Skeletal muscle cell (primary cell): ENCODE results near the gene LYPD4.
"Not testable (repeated sequence)": the region's sequence is repeated elsewhere in the genome, so short reads cannot be mapped to it uniquely, and the experiment has no call there.

Experiments
- DNase-seq: peaks from one replicate; pipeline ENCODE4 v3.0.0-alpha.2; 2010; ENCODE audit warnings: low read depth
- H3K4me3 ChIP-seq: 2 replicates; pipeline ENCODE4 v1.5.1; 2011; ENCODE audit warnings: low read depth, mild to moderate bottlenecking, control low read depth, low read length, moderate library complexity

The LYPD4 gene

GRCh38 chr19:41876847-41877832 is 32.7 kb upstream of the LYPD4 start, which contains the start of gene CD79A:
CD79A (plus strand) TSS chr19:41877279; CDS start chr19:41877305, 26 bp downstream.
- no peak within 1 kb of the TSS for H3K4me3 ChIP-seq
- no peak for DNase-seq

- DNase-seq, H3K4me3 ChIP-seq: not testable (repeated sequence)
These were observed 31.5 kb upstream of the LYPD4 start for GRCh38 chr19:41875973-41876372.

DNA sequence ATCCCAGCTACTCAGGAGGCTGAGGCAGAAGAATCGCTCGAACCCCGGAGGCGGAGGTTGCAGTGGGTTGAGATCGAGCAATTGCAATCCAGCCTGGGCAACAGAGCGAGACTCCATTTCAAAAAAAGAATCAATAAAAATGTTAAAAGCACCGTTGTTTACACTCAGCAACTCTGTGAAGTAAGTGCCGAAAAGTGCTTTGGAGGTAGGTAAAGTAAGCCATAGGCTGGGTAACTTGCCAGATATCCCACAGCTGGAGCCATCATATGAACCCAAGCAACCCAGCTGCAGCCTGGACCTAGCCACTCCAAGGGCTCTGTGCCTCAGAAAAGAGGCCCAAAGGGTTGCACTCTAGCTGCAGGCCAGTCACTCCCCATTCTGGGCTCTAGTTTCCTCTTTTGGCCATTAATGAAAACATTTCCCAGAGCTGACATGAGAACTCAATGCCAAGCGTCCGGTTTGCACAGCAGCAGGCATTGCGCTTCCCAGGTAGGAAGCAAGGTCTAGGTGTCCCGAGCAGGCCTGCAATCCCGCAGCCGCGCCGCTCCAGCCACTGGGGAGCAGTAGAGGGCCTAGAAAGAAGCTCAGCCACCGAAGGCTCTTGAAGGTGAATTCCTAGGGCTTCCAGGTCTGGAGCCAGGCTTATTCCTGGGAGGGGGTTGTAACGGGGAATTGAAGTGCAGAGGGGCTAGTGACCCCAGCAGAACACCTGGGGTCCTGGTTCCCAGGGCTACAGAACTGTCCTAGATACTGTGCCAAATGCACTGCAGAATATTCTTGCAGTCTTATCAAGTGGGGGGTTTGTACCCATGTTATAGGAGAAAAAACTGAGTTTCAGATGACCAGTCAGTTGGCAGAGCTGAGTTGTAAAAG is 28.5 kb upstream of the LYPD4 start:
- no peak for DNase-seq

DNA sequence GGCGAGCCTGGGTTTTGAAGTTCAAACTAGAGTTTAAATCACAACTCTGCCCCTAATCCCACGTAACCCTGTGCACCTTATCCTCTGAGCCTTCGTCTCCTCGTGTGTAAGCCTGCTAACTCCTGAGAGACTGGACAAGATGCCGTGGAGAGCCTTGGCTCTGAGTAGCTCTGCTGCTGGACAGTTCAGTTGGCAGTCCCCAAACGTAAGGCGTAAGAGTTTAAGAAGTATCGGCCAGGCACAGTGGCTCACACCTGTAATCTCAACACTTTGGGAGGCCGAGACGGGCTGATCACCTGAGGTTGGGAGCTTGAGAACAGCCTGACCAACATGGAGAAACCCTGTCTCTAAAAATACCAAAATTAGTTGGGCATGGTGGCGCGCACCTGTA is 27.9 kb upstream of the LYPD4 start:
- no peak for DNase-seq
- no peak overlapping the region for H3K4me3 ChIP-seq

More for the DNA sequence above, 28.5 kb upstream of the LYPD4 start:
- H3K4me3 ChIP-seq, result no peak overlapping the region

DNA sequence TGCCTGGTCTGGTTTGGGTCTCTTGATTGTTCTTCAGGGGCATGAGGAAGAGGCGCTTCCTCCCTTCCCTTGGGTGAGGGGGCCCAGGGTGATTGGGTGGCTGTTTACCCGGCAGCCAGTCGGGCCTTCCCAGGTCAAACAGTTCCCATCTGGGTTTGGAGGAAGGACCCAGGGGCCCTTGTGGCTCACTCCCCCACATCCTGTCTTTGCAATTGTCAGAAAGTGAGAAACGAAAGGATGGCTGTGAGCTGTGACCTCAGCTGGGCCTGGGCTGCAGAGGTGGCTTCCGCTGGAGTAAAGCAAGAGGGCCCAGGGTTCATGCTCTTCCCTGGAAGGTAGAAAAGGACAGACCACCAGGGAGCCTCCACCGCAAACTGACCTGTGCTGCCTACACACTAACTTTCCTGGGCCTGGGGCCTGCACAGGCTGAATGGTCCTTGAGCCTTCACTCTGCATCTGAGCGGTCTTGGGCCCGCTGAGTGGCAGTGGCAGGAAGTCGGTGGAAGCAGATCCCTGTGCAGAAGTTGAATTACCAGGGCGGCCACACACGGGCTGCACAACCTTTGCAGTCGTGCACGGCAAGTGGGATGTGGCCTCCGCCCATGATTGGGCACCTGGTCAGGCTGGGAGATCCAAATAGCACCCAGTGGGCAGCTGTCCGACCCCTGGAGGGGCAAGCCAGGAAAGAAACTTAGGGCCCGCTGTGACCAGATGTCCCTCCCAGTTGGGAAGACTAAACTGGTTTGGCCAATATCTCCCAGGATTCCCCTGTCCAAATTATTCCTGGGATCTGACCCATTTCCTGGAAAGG is 27.3 kb upstream of the LYPD4 start:
- DNase-seq, result no peak
- no peak overlapping the region for H3K4me3 ChIP-seq

DNA sequence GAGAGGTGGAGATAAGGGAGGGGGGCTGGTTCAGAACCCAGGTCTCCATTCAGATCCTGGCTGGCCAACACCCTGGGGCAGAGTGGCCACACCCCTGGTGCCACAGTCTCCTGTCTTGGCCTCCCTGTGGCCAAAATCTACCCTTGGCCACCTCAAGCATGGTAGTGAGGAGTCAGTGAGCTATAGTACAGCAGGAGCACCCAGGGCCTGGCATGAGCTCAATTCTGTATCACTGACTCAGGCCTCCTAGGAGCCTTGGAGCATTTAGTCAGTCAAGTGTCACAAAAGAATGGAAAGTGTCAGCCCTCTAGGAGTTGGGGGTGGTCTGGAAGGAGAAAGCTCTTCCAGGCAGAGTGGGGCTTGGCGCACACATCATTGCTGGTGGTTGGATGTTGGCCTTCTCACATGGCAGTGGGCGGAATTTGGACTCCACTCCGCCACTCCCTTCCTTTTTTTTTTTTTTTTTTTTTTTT is 26.0 kb upstream of the LYPD4 start:
- no peak for DNase-seq

GRCh38 chr19:41869374-41869955 is 25.0 kb upstream of the LYPD4 start:
- no peak for DNase-seq
- no peak overlapping the region for H3K4me3 ChIP-seq

More for the DNA sequence above, 26.0 kb upstream of the LYPD4 start:
- H3K4me3 ChIP-seq, result no peak overlapping the region

DNA sequence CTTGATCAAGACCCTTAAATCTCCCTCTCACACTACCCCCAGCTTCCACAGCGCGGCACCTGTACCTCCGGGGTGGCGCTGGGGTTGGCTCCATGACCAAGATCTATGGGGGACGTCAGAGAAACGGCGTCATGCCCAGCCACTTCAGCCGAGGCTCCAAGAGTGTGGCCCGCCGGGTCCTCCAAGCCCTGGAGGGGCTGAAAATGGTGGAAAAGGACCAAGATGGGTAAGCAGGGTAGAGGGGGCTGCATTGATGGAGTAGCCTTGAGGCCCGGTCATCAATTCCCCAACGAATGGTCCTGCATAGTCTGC is 24.5 kb upstream of the LYPD4 start:
- DNase-seq, result no peak
- H3K4me3 ChIP-seq, result no peak overlapping the region

DNA sequence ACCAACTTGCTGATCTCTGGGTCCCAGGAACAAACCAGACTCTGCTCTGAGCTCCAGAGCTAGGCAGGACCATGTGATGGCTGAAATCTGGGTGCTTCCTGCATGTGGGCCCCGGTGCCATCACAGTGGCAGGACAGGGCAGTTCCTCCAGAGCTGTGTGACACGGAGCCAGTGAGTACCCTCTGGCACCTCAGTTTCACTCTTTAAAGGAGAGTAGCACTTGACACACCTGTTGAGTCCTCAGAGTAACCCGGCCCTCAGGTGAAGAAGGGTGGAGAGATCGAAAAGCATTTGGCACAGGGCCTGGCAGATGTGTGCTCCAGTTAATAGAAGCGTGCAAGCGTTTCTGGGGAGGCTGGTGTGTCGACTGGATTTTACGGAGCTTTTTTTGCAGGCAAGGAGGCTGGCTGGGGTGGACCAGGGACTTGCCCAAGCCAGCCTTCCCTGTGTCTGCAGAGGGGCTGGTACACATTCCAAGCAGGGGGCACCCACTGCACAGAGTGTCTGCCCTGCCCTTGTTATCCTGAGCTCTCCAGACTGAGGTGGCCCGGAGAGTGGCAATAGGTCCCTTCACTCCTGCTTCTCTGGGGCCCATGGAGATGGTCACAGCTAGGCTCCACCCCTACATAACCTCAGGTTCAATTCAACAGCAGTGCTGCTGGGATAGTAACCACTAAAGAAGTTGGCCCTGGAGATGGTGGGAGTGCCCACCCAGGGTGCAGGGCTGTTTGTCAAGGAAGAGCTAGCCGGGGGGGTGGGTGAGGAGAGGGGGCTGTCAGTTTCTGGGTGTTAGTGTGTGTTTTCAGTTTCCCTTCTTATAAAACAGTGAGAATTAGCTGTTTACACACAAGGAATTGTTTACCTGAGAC is 23.9 kb upstream of the LYPD4 start:
- H3K4me3 ChIP-seq, result no peak overlapping the region
- no peak for DNase-seq

- no peak for DNase-seq
These were observed 21.8 kb upstream of the LYPD4 start for GRCh38 chr19:41866284-41866683.

GRCh38 chr19:41864374-41864773 is 19.9 kb upstream of the LYPD4 start:
- DNase-seq, result no peak
- no peak overlapping the region for H3K4me3 ChIP-seq

More at GRCh38 chr19:41866284-41866683, 21.8 kb upstream of the LYPD4 start:
- H3K4me3 ChIP-seq, result no peak overlapping the region

DNA sequence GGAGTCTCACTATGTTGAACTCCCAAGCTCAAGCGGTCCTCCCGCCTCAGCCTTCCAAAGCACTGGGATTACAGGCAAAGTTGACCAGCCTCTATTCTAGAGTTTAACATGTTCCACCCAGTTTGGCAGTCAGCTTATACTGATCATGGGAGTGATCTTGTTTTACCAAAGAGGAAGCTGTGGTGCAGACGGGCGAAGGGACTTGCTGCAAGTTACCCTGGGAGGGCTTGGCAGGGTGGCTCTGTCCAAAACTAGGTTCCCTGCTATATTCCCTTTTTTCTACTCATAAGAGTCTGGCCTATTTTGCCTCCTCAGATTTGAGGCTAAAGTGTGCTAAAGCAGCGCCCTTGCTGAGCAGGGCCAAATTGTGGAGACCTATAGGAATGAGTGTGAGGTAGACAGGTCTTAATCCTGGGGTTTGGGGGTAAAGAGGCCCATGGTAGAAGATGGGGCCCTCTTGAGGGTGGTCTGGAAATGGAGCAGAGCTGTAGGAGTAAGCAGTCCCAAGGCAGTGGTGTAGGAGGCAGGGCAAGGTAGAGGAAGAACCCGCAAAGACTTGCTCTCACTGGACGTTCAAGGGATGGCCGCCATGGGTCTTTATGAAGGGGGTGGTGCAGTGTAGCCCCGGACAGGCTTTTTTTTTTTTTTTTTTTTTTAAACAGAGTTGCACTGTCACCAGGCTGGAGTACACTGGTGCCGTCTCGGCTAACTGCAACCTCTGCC is 18.9 kb upstream of the LYPD4 start:
- DNase-seq, result no peak
- no peak overlapping the region for H3K4me3 ChIP-seq

GRCh38 chr19:41862445-41862986 is 18.0 kb upstream of the LYPD4 start:
- DNase-seq, result no peak
- peak overlapping the region; percentile 99 for H3K4me3 ChIP-seq

- no peak for DNase-seq
These were observed 17.4 kb upstream of the LYPD4 start for GRCh38 chr19:41861846-41862245.

DNA sequence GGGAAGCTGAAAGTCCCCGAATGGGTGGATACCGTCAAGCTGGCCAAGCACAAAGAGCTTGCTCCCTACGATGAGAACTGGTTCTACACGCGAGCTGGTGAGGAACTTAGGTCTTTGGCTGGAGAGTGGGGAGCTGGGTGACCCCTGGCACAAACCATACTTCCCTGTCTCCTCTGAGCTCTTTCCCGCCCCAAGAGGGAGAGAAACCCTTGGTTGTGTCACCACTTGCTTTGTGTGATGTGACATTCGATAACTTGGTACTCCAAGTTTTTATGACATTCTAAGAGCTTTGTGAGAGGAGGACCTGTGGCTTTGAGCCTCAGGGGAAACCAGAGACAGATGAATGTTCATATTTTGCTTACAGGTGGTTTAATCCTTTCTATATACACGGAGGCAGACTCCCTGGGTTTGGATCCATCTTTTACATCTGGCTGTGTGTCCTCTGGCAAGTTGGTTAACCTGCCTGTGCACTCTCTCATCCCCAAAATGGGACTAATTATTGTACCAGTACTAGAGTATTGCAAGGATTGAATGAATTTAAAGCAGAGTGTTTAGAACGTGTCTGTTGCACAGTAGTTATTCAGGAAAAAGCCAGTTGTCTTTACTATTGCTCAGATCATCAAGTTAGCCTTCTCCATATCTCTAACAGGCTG is 16.8 kb upstream of the LYPD4 start:
- DNase-seq, result no peak
- peak overlapping the region; percentile 99 for H3K4me3 ChIP-seq

More at GRCh38 chr19:41861846-41862245, 17.4 kb upstream of the LYPD4 start:
- H3K4me3 ChIP-seq, result peak overlapping the region; percentile 99

GRCh38 chr19:41860419-41861115 is 16.1 kb upstream of the LYPD4 start:
- peak overlapping the region; percentile 99 for H3K4me3 ChIP-seq
- no peak for DNase-seq
